Subcutaneous abdominal adipose tissue (tissue), 5 donors: ENCODE results near the gene GALM.
"Not testable (repeated sequence)": the region's sequence is repeated elsewhere in the genome, so short reads cannot be mapped to it uniquely, and the experiment has no call there.

Experiments
- H3K27ac ChIP-seq: one replicate; pipeline ENCODE4 v1.7.0; 2013; ENCODE audit warnings: low read depth, mild to moderate bottlenecking, inconsistent platforms, low read length, moderate library complexity
- H3K27me3 ChIP-seq, 5 donors: one replicate each; pipeline ENCODE4 v1.7.0; 2013; ENCODE audit warnings: low read length in 5 of 5, inconsistent platforms in 1 of 5; ENCODE audit not compliant: control insufficient read depth in 5 of 5, insufficient read depth in 4 of 5
- H3K36me3 ChIP-seq, 5 donors: one replicate each; pipeline ENCODE4 v1.7.0; 2013; ENCODE audit warnings: low read length in 5 of 5; ENCODE audit not compliant: control insufficient read depth in 5 of 5, insufficient read depth in 5 of 5
- H3K4me1 ChIP-seq, 5 donors: one replicate each; pipeline ENCODE4 v1.7.0; 2013; ENCODE audit warnings: low read length in 5 of 5, mild to moderate bottlenecking in 3 of 5, moderate library complexity in 1 of 5; ENCODE audit not compliant: control insufficient read depth in 5 of 5, insufficient read depth in 5 of 5
- H3K4me3 ChIP-seq, 5 donors: one replicate each; pipeline ENCODE4 v1.7.0; 2013; ENCODE audit warnings: low read length in 5 of 5, low read depth in 1 of 5
- H3K9ac ChIP-seq, 5 donors: one replicate each; pipeline ENCODE4 v1.7.0; 2013; ENCODE audit warnings: low read length in 5 of 5, mild to moderate bottlenecking in 4 of 5, moderate library complexity in 3 of 5
- H3K9me3 ChIP-seq, 5 donors: one replicate each; pipeline ENCODE4 v1.7.0; 2013; ENCODE audit warnings: low read length in 5 of 5; ENCODE audit not compliant: control insufficient read depth in 5 of 5
- donor health status: healthy.
- donor health status: healthy.
- donor health status: healthy.
- donor health status: healthy.
- donor health status: healthy.

GALM gene

GRCh38 chr2:38751596-38752410, 85.9 kb downstream of the GALM start:
- H3K4me1 ChIP-seq: peaks cover 8 to 40% (median 24%) of the 10 kb centered on the region in 5 donors
- no peaks in the 10 kb centered on the region for H3K9me3 ChIP-seq
- H3K9ac ChIP-seq: peak overlapping the region; percentile 75 to 97 (median 87)
- peak overlapping the region; percentile 99 to 100 (median 100) for H3K4me3 ChIP-seq
- no peaks in the 10 kb centered on the region for H3K27me3 ChIP-seq
- peaks cover 18 to 30% (median 27%) of the 10 kb centered on the region in 5 donors for H3K36me3 ChIP-seq
- H3K27ac ChIP-seq: peak overlapping the region; percentile 97

GRCh38 chr2:38754049-38754448, 88.1 kb downstream of the GALM start:
- H3K27me3 ChIP-seq: no peaks in the 10 kb centered on the region
- H3K4me1 ChIP-seq: peaks cover 8 to 22% (median 16%) of the 10 kb centered on the region in 5 donors
- H3K36me3 ChIP-seq: peaks cover 0 to 7% (median 5%) of the 10 kb centered on the region in 5 donors
- H3K4me3 ChIP-seq: peak overlapping the region in 1 of 5 donors; percentile 43
- no peaks in the 10 kb centered on the region for H3K9me3 ChIP-seq
- H3K27ac ChIP-seq: no peak overlapping the region
- peak overlapping the region in 2 of 5 donors; percentile 35 to 47 for H3K9ac ChIP-seq

DNA sequence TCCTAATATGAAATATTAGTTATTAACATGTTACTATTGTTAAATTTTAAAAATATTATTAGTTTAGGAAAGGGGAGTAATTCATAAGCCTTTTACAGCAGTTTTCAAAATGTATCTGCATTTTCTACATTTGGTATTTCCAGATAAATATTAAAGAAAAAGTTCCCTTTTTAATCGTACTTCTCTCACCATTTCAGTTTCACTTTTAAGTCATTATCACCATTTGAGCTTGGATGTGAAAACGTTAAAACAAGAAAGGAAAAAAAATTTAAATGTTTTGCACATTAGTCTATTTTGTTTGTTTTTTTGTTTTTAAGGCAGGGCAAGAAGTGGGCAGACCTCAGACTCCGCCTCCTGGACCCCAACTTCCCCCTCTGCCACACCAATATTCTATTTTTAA, 88.6 kb downstream of the GALM start:
- Histone ChIP-seq H3K27ac (no peak overlapping the region), H3K9me3 (no peaks in the 10 kb centered on the region), H3K4me1 (peaks cover 8 to 18% (median 13%) of the 10 kb centered on the region in 5 donors), H3K36me3 (peaks cover 0 to 3% (median under 1%) of the 10 kb centered on the region in 5 donors), H3K4me3 (peak overlapping the region in 4 of 5 donors; percentile 13 to 43 (median 22)), H3K27me3 (no peaks in the 10 kb centered on the region), H3K9ac (peak overlapping the region in 1 of 5 donors; percentile 47)

DNA sequence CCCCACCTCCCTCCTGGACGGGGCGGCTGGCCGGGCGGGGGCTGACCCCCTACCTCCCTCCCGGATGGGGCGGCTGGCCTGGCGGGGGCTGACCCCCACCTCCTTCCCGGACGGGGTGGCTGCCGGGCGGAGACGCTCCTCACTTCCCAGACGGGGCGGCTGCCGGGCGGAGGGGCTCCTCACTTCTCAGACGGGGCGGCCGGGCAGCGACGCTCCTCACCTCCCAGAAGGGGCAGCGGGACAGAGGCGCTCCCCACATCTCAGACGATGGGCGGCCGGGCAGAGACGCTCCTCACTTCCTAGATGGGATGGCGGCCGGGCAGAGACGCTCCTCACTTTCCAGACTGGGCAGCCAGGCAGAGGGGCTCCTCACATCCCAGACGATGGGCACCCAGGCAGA, 90.0 kb downstream of the GALM start:
- H3K36me3 ChIP-seq, H3K4me3 ChIP-seq, H3K27me3 ChIP-seq, H3K9ac ChIP-seq, H3K9me3 ChIP-seq, H3K27ac ChIP-seq: not testable (repeated sequence)
- peaks cover 4 to 11% (median 5%) of the 10 kb centered on the region in 5 donors for H3K4me1 ChIP-seq

DNA sequence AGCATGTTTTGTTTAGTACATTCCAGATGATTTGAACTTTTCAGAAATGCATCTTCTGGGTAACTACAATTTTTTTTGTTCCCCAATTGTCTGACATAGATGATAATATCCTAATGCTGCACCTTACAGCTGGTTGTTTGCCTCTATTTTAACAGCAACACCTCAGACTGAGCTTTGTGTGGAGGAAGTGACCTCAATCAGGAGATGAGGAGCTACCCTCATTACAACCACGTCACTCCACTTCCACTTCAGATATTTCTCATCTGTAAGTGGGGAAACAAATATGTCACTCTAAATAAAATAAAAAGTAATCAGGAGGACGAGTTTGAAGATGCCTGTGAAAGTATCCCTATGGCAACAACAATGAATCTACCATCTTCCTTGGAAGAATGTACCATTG, 97.3 kb downstream of the GALM start:
- Histone ChIP-seq H3K9ac (no peak overlapping the region), H3K4me3 (no peak overlapping the region), H3K27ac (no peak overlapping the region), H3K27me3 (no peaks in the 10 kb centered on the region), H3K4me1 (no peaks in the 10 kb centered on the region), H3K36me3 (no peaks in the 10 kb centered on the region), H3K9me3 (no peaks in the 10 kb centered on the region)

DNA sequence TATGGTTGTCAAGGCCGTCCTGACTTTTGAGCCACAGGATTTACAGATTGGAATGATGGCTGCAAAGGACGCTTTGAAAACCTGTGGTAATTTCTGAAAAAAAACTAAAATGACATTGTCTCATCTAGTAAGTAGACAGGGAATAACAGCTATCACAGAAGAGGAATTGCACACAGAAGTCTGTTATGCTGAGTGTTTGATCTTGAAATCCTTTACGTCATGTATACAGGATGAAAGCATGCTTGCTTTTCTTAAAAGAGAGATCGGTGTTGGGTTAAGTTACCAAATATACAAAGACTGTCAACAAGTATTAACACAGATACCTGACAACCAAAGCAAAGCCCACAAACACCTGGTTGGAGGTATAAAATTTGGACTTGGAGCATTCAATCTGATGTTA, 97.8 kb downstream of the GALM start:
- Histone ChIP-seq H3K27me3 (no peaks in the 10 kb centered on the region), H3K4me3 (no peak overlapping the region), H3K9ac (no peak overlapping the region), H3K36me3 (no peaks in the 10 kb centered on the region), H3K4me1 (no peaks in the 10 kb centered on the region), H3K9me3 (no peaks in the 10 kb centered on the region), H3K27ac (no peak overlapping the region)

GRCh38 chr2:38765149-38765548, 99.2 kb downstream of the GALM start:
- Histone ChIP-seq H3K4me1 (no peaks in the 10 kb centered on the region), H3K9me3 (no peaks in the 10 kb centered on the region), H3K4me3 (no peak overlapping the region), H3K36me3 (no peaks in the 10 kb centered on the region), H3K9ac (no peak overlapping the region), H3K27ac (no peak overlapping the region), H3K27me3 (no peaks in the 10 kb centered on the region)

GRCh38 chr2:38765551-38765950, 99.6 kb downstream of the GALM start:
- no peaks in the 10 kb centered on the region for H3K36me3 ChIP-seq
- no peak overlapping the region for H3K9ac ChIP-seq
- no peaks in the 10 kb centered on the region for H3K4me1 ChIP-seq
- H3K27ac ChIP-seq: no peak overlapping the region
- H3K27me3 ChIP-seq: no peaks in the 10 kb centered on the region
- no peak overlapping the region for H3K4me3 ChIP-seq
- H3K9me3 ChIP-seq: no peaks in the 10 kb centered on the region

- H3K36me3 ChIP-seq: no peaks in the 10 kb centered on the region
- no peaks in the 10 kb centered on the region for H3K27me3 ChIP-seq
- no peak overlapping the region for H3K27ac ChIP-seq
- H3K9ac ChIP-seq: no peak overlapping the region
- no peak overlapping the region for H3K4me3 ChIP-seq
- no peaks in the 10 kb centered on the region for H3K9me3 ChIP-seq
- peaks cover 0 to 7% (median 3%) of the 10 kb centered on the region in 5 donors for H3K4me1 ChIP-seq
These were observed 105.7 kb downstream of the GALM start for GRCh38 chr2:38771632-38772031.

DNA sequence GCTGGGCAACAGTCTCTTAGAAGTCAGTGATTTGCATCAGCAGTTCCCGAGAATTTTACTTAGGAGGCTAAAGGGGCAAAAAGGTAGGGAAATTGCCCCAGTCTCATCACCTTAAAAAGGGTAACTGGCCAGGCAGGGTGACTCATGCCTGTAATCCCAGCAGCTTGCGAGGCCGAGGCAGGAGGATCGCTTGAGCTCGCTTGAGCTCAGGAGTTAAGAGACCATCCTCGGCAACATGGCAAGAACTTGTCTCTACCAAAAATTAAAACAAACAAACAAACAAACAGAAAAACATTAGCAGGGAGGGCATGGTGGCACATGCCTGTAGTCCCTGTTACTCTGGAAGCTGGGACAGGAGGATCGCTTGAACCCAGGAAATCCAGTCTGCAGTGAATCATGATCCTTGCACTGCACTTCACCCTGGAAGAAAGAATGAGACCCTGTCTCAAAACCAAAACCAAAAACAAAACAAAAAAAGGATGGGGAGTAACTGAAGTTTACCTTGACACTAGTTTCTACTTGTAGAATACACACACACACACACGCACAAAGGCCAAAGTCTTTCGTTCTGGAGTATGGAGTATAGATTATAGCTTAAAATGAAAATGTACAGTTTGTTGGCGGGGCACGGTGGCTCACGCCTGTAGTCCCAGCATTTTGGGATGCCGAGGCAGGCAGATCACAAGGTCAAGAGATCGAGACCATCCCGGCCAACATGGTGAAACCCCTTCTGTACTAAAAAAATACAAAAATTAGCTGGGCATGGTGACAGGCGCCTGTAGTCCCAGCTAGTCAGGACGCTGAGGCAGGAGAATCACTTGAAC, 109.4 kb downstream of the GALM start:
- peaks cover 0 to 17% (median 15%) of the 10 kb centered on the region in 5 donors for H3K4me1 ChIP-seq
- no peak overlapping the region for H3K4me3 ChIP-seq
- no peak overlapping the region for H3K27ac ChIP-seq
- no peaks in the 10 kb centered on the region for H3K27me3 ChIP-seq
- H3K36me3 ChIP-seq: peaks cover 0 to under 1% (median 0%) of the 10 kb centered on the region in 5 donors
- no peaks in the 10 kb centered on the region for H3K9me3 ChIP-seq
- no peak overlapping the region for H3K9ac ChIP-seq
